Activated CD4-positive, CD25-positive, alpha-beta regulatory T cell (primary cell): ENCODE measurements around the gene LRRC8C.

Experiments
- DNase-seq, 4 experiments: peaks; one replicate each; lab custom pipeline; 2025; lab: John Stamatoyannopoulos, UW

Gene LRRC8C

DNA sequence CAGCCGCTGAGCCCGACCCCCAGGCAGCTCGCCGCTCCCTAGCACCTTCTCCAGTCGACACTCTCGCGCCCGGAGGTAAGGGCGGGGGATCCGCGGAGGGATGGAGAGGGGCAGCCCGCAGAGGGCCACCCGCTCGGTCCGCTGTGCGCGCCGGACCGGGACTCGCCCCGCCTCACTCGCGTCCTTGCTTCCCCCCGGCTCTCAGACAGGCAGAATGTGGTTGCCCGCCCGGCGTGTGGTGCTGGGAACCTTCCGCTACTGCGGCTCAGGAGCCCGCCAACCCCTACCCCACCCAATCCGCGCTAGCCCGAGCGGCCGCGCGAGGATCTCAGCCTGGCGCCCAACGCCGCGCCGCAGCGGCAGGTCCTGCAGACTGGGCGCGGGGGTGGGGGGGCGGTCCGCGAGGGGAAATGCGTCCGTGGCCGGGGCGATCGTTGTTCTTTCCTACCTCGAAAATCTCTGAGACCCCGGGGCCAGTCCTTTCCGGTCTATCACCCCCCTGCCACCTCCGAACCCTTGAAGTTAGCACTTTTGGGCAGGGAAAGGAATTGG, 404 bp downstream of the LRRC8C start:
- peak in 3 of 4 experiments; percentile 39 to 54 (median 44) for DNase-seq

DNA sequence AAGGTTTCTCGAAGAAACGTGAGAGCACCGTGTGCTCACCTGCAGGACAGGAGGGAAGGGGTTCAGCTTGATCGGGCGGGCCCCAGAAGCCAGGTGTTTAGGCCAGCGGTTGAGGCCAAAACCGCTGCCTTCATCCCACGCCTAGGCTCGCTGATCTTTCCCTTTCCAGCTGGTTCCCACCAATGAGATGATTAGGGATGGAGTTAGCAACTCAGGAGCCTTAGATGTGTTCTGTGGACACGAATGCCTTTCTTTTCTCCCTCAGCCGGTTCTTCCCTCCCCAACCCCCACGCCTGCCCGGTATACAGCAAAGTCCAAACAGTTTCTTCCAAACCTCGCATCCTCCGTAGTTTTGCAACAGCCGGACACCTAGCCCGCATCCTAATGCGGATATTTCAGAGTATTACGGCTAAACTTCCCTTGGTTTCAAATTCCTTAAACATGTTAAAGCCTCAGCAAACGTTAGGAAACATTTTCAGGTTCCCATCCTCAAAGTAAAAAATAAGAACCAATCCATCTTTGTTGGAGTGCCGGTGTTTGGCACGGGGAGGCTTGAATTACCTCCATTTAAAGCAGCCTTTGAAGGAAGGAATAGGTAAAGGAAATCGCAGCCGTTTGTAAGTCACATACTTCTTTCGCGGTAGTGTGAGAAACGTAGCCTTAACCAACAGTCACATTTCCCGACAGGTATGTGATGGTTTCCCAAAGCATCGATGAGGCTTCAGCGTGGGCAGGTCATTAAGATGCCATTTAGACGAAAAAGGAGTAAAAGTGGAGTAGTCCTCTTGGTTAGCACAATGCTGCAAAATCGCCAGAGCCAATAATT, 1.1 kb downstream of the LRRC8C start:
- no peak for DNase-seq

DNA sequence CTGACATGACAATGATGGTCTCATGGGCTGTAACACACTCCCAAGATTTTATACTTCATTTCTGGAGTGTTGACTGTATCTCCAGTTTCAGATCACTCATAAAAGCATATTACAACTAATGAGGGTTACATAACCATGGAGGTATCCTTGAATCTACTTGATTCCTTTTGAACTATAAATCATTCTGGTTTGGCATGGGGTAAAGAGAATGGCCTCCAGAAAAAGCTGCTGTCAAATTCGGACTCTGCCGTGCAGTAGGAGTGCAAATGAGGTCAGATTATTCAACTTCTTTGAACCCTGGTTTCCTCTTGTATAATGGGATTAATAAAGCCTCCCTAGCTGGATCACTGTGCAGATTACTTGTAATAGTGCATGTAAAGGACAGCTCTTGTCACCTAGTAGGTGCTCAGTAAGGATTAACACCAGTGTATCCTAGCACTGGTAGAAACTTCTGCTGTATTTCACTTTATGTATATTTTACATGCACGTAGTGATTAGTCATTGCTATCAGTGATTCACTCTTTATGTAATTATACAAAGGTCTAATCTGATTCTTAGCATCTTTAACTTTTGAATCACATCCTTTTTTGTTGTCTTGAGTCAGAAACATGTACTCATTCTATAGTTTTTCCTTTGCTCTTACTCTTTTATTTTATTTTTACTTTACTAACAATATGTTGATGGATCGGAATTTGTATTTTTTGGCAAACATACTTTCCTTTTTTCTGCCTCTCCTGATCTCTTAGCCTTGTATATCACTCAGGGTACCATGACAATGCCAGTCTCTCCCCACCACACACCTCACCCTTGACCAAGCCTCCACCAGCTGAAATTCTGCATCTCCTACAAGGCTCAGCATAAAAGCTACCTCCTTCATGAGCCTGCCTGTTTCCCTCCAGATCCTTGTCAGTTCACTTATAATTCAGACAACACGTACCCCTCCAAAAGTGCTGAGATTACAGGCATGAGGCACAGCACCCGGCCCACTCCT, 3.2 kb downstream of the LRRC8C start:
- no peak for DNase-seq

DNA sequence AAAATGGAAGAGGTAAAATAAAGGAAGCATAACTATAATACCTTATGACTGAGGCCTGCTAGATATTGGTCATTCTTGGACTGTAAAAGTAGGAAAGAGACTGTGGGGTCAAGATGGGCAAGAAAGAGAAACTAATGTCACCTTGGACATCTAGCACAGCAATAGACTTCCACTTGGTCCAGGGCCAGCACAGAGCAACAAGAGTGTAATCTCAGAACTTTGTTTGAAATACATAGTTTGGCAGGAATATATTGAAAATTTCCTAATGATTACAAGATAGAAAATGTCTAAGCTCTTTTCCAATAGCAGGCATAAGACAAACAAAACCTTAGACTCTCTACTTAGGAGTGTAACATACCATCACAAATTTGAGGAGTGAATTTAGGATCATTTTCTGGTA, 4.6 kb downstream of the LRRC8C start:
- no peak for DNase-seq

DNA sequence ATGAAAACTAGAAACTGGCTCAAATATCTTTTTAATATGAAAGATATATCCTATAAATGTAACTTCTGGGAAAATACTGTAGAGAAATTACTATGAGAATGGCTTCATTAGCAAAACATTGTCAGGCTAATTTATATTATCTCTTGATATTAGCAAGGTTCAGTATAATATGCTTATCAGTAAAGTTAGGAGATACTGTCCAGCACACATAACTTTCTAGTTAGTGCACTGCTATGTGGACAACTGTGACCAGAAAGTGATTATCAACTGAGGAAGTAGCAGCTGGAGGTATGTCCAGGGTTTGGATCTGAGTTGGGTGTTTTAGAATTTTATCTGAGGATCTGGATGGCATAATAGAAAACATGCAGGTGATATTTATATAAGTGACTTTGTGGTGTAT, 7.5 kb downstream of the LRRC8C start:
- no peak for DNase-seq

DNA sequence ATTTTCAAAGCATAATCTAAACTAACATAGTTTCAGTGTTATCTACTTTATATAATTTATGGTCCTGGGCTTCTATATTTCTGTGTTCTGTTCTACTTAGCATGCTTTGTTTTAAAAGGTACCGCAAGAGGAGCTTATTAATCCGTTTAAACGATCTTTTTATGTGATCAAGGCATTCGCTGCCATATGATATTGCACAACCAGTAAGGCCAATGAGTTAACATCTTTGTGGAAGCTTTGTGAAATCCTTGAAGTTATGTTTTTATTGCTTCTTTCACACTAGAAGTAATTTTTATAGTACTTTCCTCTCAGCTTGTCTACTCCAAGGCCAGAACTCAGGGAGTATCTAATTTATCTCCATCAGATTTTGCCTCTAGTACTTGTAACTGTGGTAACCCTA, 8.9 kb downstream of the LRRC8C start:
- no peak for DNase-seq

DNA sequence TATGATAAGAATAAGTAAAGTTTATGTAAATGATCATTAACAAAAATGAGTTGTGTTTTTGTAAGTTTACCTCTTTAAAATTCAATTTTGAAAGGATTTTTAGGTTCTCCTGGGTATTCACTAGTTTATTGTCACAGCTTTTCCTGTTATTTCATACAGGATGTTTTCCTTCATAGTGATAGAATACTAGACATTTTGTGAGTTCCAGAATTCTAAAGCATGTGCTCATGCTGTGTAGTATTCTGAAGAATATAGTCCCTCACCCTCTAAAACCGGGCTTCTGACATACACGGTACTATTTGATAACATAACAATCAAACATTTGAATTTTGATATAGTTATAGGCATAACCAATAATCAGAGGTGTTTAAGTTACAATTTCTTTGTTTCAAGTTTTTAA, 10.7 kb downstream of the LRRC8C start:
- DNase-seq = no peak

DNA sequence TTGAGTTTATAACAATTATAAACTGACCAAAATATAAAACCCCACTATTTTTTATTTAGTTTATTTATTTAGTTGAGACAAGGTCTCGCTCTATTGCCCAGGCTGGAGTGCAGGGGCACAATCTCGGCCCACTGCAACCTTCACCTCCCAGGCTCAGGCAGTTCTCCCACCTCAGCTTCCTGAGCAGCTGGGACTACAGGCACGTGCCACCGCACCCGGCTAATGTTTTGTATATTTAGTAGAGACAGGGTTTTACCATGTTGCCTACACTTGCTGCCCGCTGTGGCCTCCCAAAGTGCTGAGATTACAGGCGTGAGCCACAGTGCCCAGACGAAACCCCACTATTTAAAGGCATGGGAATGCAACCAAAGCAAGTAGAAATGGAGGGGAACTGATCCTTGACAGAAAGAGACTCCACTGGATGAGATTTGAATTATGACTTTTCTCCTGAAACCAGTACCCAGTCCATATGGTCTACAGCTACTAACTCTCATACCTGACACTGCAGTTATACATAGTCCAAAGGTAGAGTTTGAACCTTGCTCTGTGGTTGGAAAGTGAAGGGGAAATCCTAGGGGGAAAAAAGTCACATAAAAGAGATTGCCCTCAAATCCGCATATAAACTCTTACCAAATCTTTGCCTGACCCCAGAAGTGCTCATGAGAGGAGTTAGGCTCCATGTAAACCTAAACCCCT, 11.3 kb downstream of the LRRC8C start:
- no peak for DNase-seq

DNA sequence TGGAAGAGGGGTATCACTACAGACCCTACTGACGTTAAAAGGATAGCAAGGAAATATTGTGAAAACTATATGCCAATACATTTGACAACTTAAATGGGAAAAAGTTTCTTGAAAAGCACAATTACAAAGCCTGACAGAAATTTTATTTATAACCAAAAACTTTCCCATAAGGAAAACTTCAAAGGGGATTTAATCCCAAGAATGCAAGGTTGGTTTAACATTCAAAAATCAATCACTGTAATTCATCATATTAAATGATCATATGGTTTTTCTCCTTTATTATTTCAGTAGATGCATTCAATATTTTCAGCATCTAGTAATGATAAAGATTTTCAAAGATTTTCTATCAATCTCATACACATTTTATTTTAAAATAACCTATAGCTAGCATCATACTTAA, 13.3 kb downstream of the LRRC8C start:
- DNase-seq = no peak

DNA sequence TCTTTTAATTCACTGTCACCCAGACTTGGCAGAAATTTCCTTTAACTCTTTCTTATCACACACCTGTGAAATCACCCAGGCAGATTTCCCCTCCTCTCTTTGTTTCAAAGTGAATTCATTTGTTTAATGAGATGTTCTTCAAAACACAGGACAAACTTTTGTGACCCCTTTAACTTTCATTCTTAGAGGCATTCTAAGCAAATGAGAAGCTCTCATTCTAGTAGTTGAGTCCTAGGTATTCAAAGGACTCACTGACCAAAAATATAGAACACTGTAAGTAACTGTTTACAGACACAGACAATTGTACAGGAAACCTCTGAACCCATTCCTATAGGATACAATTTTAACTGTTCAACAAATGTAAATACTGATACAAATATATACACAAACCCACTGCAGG, 16.9 kb downstream of the LRRC8C start:
- no peak for DNase-seq

DNA sequence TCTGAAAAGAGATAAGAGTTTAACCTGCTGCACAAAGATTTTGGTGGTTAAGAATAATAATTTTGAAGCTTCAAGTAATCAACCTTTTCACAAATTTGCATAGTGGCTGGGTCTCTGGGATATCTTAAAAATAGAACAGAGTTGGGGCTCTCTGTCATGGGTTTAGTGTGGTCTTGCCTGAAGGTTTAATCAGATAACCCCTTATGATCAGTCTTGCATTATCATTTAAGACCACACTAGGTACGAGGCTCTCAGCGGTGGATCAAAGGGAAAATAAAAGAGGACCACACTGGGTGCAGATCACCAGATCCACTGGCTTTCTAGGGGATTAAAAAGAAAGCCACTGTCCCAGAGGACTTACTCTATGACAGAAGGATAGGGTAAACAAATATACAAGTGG, 19.5 kb downstream of the LRRC8C start:
- DNase-seq = no peak

DNA sequence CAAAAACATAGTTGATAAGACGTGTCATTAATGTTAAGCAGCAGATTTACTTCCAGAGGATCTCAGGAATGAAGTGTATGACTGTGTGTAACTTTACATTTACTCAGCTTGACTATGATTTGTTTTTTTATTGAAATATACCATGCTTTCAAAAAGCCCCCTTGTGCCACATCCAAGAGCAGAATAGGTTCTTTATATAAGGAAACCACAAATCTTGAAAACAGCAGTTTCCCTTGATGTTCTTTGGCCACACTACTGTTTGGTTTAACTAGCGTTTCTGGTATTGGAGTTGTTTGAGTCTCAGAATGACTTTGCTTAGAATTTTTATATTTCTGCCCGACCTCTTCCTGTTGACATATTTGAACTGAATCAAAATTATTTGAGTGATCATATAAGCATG, 25.0 kb downstream of the LRRC8C start:
- DNase-seq = no peak

DNA sequence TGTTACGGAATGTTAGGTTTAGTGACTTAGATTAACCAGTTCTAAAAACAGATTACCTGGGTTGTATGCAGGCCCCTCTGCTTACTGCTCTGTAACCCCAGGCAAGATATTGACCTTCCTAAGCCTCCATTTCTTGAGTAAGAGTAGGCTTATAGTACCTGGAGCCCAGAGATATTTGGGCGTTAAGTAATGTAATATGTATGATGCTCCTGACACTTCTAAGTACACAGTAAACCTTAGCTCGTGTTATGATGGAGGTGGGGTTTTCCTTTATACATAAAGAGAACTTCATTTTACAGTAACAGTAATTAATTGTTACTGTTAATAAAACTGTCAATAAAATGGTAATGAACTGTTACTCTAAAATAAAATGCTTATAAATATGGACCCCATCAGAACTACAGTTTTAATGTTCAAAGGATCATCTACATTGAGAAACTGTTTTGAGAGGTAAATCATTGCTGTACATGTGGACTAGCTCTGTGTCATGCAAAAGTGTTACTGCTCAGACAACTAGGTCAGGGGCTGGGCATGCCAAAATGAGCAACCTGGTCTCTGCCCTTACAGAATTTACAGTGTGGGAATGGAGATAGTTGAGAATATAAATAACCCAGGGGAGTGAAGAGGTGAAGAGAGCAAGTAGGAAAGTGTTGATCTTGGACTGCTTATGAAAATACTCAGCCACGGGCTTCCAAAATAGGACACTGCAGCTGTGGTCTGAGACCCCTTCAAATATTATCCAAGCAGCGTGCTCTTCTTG, 26.6 kb downstream of the LRRC8C start:
- no peak for DNase-seq

DNA sequence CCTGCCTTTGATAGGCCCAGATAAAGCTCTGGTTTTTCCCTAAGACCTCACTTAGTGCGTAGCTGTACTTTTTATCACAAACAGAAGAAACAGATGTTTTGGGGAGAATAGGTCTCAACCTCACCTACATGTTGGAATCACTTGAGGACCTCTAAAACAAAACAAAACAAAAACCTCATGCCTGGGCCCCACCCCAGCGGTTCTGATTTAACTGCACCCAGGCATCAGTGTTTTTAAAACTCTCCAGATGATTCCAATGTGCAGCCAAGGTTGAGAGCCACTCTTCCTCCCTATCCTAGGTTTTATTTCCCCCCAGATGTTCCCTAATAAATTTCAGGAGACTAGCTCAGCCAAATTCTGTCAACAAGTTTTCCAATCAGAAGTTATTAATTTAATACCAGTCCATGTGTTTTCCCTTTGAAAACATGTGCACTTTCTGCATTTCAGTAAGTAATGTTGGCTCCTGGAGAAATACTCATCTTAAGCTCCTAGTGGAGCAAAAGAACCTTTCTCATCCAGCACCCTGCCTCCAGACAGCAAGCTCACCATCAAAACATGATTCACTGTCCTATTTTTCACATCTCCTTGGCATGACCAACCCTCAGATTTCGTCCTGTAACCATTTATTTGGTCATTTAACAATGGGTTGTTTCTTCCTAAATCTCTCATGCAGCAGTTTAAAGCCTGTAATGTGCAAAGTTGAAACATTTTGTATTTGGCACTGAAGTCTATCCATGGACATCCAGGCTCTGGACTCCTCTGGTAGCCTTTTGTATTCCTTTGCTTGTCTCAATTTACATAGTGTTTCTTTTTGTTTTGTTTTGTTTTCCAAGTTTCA, 27.5 kb downstream of the LRRC8C start:
- no peak for DNase-seq

DNA sequence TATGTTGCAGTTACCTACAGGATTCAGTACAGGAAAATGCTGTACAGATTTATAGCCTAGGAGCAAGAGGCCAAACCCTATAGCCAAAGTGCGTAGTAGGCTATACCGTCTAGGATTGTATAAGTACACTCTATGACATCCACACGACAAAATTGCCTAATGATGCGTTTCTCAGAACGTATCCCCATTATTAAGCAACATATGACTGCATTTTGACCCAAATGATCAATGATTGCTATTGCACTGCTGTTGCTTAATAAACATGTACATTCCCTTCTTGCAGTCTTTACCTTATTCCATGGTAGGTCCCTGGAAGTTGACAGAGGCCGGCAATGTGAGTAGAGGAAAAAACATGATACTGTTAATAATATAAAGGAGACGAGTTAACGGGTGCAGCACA, 33.0 kb downstream of the LRRC8C start:
- no peak for DNase-seq

DNA sequence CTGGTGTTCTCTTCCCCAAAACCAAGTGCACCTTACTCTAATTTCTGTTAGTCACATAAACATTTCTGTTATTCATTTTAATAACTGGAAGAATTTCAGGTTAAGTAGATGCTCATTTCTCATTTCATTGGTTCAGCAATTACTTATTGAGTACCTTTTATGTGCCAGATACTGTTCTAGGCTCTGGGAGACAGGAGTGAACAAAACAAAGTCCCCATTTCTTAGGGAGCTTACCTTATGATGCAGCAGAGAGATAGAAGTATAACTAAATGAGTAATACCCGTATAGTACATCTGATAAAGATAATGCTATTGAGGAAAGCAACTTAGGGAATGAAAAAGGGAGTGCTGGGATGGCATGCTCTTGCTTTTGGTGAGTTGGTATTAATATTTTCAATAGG, 33.7 kb downstream of the LRRC8C start:
- DNase-seq = no peak

DNA sequence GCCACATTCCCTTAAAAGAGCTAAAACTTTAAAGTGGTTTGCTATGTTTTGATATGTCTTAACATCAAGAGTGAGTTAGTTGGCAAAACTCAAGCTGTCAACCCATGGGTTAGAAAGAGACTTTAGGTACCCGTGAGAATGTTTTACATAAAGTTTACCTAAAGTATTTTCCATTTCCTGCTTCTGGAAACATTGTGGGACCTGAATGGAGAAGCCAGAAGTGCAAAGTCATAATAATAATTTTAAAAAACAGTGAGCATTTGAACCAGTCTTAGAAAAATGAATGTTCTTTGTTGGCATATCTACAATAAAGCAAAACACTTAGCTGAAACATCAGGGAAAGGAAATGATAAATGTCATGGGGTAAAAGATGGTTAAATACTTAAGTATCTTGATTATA, 34.8 kb downstream of the LRRC8C start:
- no peak for DNase-seq

DNA sequence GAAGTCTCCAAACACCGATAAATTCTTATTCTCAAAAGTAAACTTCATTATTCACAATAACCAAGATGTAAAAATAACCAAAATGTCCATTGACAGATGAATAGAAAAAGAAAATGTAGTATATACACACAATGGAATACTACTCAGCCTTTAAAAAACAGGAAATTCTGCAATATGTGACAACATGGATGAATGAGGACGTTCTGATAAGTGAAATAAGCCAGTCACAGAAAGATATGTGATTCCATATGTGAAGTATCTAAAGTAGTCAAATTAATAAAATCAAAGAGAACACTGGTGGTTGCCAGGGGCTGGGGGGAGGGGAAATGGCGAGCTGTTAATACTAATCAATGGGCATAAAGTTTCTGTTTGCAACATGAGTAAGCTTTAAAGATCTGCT, 36.0 kb downstream of the LRRC8C start:
- DNase-seq = no peak

DNA sequence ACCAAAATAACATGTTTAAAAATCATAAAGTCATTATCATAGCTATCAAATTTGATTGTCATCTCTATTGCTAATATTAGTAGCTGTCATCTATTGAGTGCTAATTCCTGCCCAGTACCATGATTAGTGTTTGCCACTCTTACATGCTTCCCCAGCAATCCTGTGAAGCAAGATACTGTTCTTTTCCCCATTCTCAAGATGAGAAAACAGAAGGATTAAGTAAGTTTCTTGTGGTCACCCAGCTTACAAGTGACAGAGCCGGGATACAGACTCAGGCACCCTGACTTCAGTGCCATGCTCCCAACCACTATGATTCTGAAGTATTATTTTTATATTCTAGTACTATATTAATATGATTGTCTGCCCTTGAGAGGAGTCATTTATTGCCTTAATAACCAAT, 36.5 kb downstream of the LRRC8C start:
- DNase-seq = no peak

DNA sequence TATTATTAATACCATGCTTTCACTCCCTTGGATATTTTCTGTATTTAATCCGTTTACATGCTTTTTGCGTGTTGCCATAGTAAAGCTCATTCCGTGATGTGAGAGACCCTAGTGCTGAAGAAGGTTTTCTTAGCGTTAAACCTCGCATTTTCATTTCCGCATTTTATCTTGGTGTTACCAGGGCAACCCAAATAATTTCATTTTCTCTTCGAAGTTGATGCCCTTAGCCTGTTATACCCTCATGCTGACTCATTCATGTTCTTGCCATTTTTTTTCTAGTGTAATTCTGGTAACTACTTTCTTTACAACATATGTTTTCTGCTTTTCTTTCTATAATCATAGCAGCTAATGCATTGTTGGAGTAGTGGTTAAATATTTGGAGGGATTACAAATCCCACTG, 37.2 kb downstream of the LRRC8C start:
- DNase-seq = no peak

DNA sequence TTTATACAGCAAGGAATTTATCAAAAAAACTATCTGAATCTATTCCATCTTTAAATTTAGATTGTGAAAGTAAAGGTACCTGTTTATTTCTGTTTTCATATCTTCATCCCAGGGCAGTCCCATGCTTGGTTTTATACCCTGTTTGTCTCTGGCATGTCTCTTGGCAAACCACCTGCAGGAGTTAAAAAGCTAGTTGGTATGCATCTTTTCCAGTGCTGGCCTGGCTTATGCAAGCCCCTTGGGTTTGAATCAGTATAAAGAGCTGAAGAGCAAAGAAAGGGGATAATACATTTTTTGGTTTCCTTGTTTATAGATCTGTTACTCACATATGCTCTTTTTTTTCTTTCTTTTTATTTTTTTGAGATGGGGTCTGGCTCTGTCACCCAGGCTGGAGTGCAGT, 37.8 kb downstream of the LRRC8C start:
- no peak for DNase-seq
